SU-DHL-6 (cell line): ENCODE measurements around the gene RAD23B.

Experiments
- H2AFZ ChIP-seq: fragments of 200-600 bp; sonication (generic); 2 replicates; pipeline ENCODE4 v1.6.1; 2014; ENCODE audit warnings: low read depth, mild to moderate bottlenecking, moderate library complexity, mixed read lengths, antibody characterized with exemption, low read length; ENCODE audit not compliant: severe bottlenecking
- H3F3A ChIP-seq: fragments of 200-600 bp; shearing (Covaris generic); 2 replicates; pipeline ENCODE4 v1.6.0; 2016; ENCODE audit warnings: antibody characterized with exemption, mild to moderate bottlenecking; ENCODE audit not compliant: insufficient read depth
- H3K27ac ChIP-seq: fragments of 200-600 bp; sonication (generic); 2 replicates; pipeline ENCODE4 v1.5.1; 2016; ENCODE audit warnings: low read depth, mild to moderate bottlenecking, low read length, moderate library complexity, mixed read lengths
- H3K27me3 ChIP-seq: fragments of 200-600 bp; sonication (generic), shearing (Covaris generic); 2 replicates; pipeline ENCODE4 v1.6.0; 2014; ENCODE audit warnings: mild to moderate bottlenecking, low read length
- H3K36me3 ChIP-seq: fragments of 200-600 bp; sonication (generic); 2 replicates; pipeline ENCODE4 v1.6.1; 2014; ENCODE audit warnings: mild to moderate bottlenecking, low read length, mixed read lengths
- H3K4me2 ChIP-seq: fragments of 300-600, 200-600 bp; shearing (Covaris generic), sonication (generic); 2 replicates; pipeline ENCODE4 v1.6.0; 2014; ENCODE audit warnings: low read length, low read depth, mild to moderate bottlenecking; ENCODE audit not compliant: poor library complexity, severe bottlenecking
- H3K4me3 ChIP-seq: fragments of 200-600 bp; sonication (generic); 2 replicates; pipeline ENCODE4 v1.5.1; 2014; ENCODE audit warnings: antibody characterized with exemption, low read length, mild to moderate bottlenecking, mixed read lengths; ENCODE audit not compliant: insufficient read depth, poor library complexity, severe bottlenecking
- H3K79me2 ChIP-seq: fragments of 200-600 bp; sonication (generic); 2 replicates; pipeline ENCODE4 v1.6.1; 2014; ENCODE audit warnings: mild to moderate bottlenecking, low read length, moderate library complexity; ENCODE audit not compliant: insufficient read depth
- H3K9ac ChIP-seq: fragments of 200-600 bp; sonication (generic); 2 replicates; pipeline ENCODE4 v1.7.0; 2014; ENCODE audit warnings: mild to moderate bottlenecking, low read length
- H3K9me2 ChIP-seq: fragments of 200-600 bp; sonication (generic); replicated peaks from 2 replicates; pipeline ENCODE4 v1.6.1; 2014; ENCODE audit warnings: low read length; ENCODE audit not compliant: insufficient read depth
- H3K9me3 ChIP-seq: fragments of 200-600 bp; sonication (generic); 2 replicates; pipeline ENCODE4 v1.6.1; 2014; ENCODE audit warnings: low read length, mixed read lengths; ENCODE audit not compliant: insufficient read depth
- H4K20me1 ChIP-seq: fragments of 200-600 bp; sonication (generic); 2 replicates; pipeline ENCODE4 v1.6.1; 2014; ENCODE audit warnings: low read depth, mild to moderate bottlenecking, antibody characterized with exemption, low read length, moderate library complexity, mixed read lengths
- CTCF ChIP-seq: fragments of 200-600 bp; sonication (generic); IDR thresholded peaks from one replicate; pipeline ENCODE4 v1.5.1; 2017; ENCODE audit warnings: antibody characterized with exemption, mild to moderate bottlenecking, low read length, moderate library complexity; ENCODE audit not compliant: insufficient read depth, poor library complexity, severe bottlenecking
- EZH2phosphoT487 ChIP-seq: fragments of 200-600 bp; sonication (generic), shearing (Covaris generic); conservative IDR thresholded peaks from 2 replicates; pipeline ENCODE4 v1.6.1; 2018; ENCODE audit warnings: mild to moderate bottlenecking, antibody characterized with exemption, low read length, moderate library complexity, mixed read lengths

RAD23B gene

GRCh38 chr9:107360098-107360497 is 77.0 kb downstream of the RAD23B start:
- Histone ChIP-seq H3K79me2 (no peaks in the 10 kb centered on the region), H3K4me2 (no peak overlapping the region), H3K27ac (no peak overlapping the region), H3K9ac (no peak overlapping the region), H3K9me2 (no peaks in the 10 kb centered on the region), H3K4me3 (no peak overlapping the region), H4K20me1 (no peaks in the 10 kb centered on the region), H3F3A (no peaks in the 10 kb centered on the region), H3K9me3 (no peaks in the 10 kb centered on the region), H3K27me3 (no peaks in the 10 kb centered on the region), H2AFZ (no peak overlapping the region), H3K36me3 (no peaks in the 10 kb centered on the region)
- TF ChIP-seq EZH2phosphoT487 (no peak), CTCF (no peak)

GRCh38 chr9:107361816-107362215 is 78.7 kb downstream of the RAD23B start:
- no peaks in the 10 kb centered on the region for H4K20me1 ChIP-seq
- no peaks in the 10 kb centered on the region for H3K9me3 ChIP-seq
- H3F3A ChIP-seq: no peaks in the 10 kb centered on the region
- no peak overlapping the region for H3K27ac ChIP-seq
- no peak overlapping the region for H2AFZ ChIP-seq
- no peaks in the 10 kb centered on the region for H3K79me2 ChIP-seq
- TF ChIP-seq CTCF (no peak), EZH2phosphoT487 (no peak)
- H3K36me3 ChIP-seq: no peaks in the 10 kb centered on the region
- no peak overlapping the region for H3K4me3 ChIP-seq
- no peak overlapping the region for H3K4me2 ChIP-seq
- H3K9me2 ChIP-seq: no peaks in the 10 kb centered on the region
- H3K27me3 ChIP-seq: no peaks in the 10 kb centered on the region
- H3K9ac ChIP-seq: no peak overlapping the region

- Histone ChIP-seq H3K4me2 (no peak overlapping the region), H3K27ac (no peak overlapping the region), H4K20me1 (no peaks in the 10 kb centered on the region), H3K79me2 (no peaks in the 10 kb centered on the region), H2AFZ (no peak overlapping the region), H3F3A (no peaks in the 10 kb centered on the region), H3K36me3 (no peaks in the 10 kb centered on the region), H3K4me3 (no peak overlapping the region), H3K9me3 (no peaks in the 10 kb centered on the region), H3K9me2 (no peaks in the 10 kb centered on the region), H3K9ac (no peak overlapping the region), H3K27me3 (no peaks in the 10 kb centered on the region)
- TF ChIP-seq EZH2phosphoT487: no peak
- no peak for TF ChIP-seq CTCF
Observed at GRCh38 chr9:107363516-107364152, 80.6 kb downstream of the RAD23B start.
